H4 (cell line): ENCODE results near the gene TMEM208. TPM values are rescaled to one million over a fixed set of nuclear protein-coding genes. Genes with fewer than 3 reads are reported as not detected.
A peak's percentile ranks its signal among the peaks of the same experiment; 100 is the strongest.

Experiments
- DNase-seq: peaks from one replicate; pipeline ENCODE4 v3.0.0-alpha.2; 2015; ENCODE audit warnings: low spot score
- total RNA-seq: library from RNA; depleted of rRNA; stranded (reverse); fragments of >200 nt; shearing (Covaris generic); gene quantifications from 2 replicates; pipeline ENCODE4 v1.2.3, GENCODE V29; 2014

Gene TMEM208
- total RNA-seq, 1 experiment from 2014 or later: 31.1 TPM

GRCh38 chr16:67250045-67250327 lies 23.1 kb downstream of the TMEM208 start:
- DNase-seq: no peak

GRCh38 chr16:67252609-67253497 lies 25.9 kb downstream of the TMEM208 start:
- no peak for DNase-seq

GRCh38 chr16:67254801-67255552 lies 28.0 kb downstream of the TMEM208 start:
- DNase-seq: no peak

GRCh38 chr16:67255553-67256221 lies 28.8 kb downstream of the TMEM208 start:
- DNase-seq: no peak

GRCh38 chr16:67256701-67257230 lies 29.8 kb downstream of the TMEM208 start:
- no peak for DNase-seq

GRCh38 chr16:67257486-67258160 lies 30.7 kb downstream of the TMEM208 start:
- DNase-seq: no peak

- no peak for DNase-seq
These were observed 31.4 kb downstream of the TMEM208 start for GRCh38 chr16:67258161-67258835.

GRCh38 chr16:67259705-67260104 lies 32.8 kb downstream of the TMEM208 start:
- no peak for DNase-seq

- peak; percentile 61 for DNase-seq
These were observed 33.6 kb downstream of the TMEM208 start for GRCh38 chr16:67260426-67261063.

- no peak for DNase-seq
These were observed 36.3 kb downstream of the TMEM208 start for GRCh38 chr16:67263201-67263600.

GRCh38 chr16:67264277-67264676 lies 37.3 kb downstream of the TMEM208 start:
- DNase-seq: no peak

GRCh38 chr16:67264866-67265265 lies 37.9 kb downstream of the TMEM208 start:
- DNase-seq: no peak

GRCh38 chr16:67265834-67266233 lies 38.9 kb downstream of the TMEM208 start:
- DNase-seq: no peak

GRCh38 chr16:67268136-67268579 lies 41.2 kb downstream of the TMEM208 start:
- DNase-seq: peak; percentile 77

- peak; percentile 93 for DNase-seq
These were observed 42.8 kb downstream of the TMEM208 start for GRCh38 chr16:67269766-67270165.

- no peak for DNase-seq
These were observed 44.0 kb downstream of the TMEM208 start for GRCh38 chr16:67270931-67271338.

- DNase-seq: no peak
These were observed 44.5 kb downstream of the TMEM208 start for GRCh38 chr16:67271446-67271845.

- no peak for DNase-seq
These were observed 48.4 kb downstream of the TMEM208 start for GRCh38 chr16:67275321-67275720.

- DNase-seq: peak; percentile 99
These were observed 50.5 kb downstream of the TMEM208 start for GRCh38 chr16:67277294-67277998.
